ENCODE measurements around the gene SLC25A39.
"Not testable (repeated sequence)": the region's sequence is repeated elsewhere in the genome, so short reads cannot be mapped to it uniquely, and the experiment has no call there.

SLC25A39 gene

DNA sequence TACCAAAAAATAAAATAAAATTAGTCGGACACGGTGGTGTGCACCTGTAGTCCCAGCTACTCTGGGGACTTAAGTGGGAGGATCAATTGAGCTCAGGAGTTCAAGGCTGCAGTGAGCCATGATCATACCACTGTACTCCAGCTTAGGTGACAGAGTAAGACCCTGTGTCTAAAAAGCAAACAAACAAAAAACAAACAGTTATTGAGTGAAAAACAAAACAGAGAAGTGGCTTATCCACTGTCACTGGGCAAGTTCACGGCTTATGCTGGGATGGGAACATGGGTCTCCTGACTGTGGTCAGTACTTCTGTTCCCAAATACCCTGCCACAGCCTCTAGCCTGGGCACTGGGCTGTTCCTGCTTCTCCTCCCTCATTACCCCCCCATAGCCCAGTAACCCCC, 10.9 kb upstream of the SLC25A39 start:
- no peak for DNase-seq (ENCODE audit: low read depth in 2 of 2)

DNA sequence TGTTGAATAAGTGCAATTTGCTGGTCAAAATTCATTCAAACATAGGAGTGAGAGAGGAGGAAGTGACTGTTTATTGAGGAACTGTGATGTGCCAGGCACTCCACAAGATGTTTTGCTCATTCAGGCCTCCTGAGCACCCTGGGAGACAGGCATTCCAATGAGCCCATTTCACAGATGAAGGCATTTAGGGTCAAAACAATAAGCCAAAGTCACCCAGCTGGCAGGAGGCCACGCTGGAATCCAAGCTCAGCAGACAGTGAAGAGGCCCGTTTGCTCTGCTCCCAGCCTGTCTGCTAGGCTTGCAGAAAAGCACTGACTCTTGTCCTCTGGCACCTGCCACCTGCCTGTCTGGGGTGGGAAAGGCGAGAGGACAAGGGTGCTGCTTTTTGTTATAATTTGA, 10.1 kb upstream of the SLC25A39 start:
- no peak for DNase-seq (ENCODE audit: low read depth in 2 of 2)

DNA sequence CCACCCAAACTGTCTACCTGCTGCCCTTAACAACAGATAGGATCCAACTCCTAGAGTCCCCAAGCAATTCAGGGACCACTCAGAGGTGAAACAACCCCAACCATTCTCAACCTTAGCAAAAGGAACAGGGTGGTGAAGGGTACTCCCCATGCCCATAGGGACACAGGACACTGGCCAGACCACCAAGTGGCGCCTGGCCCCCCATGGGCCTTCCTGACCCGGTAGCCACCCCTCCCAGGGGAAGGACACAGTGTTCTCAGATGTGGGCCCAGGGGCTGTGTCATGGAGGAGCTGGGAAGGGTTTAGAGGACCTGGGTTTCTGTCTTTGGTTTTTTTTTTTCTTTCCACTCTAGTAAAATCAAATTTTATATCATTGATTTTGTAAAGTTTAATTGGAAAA, 9.7 kb upstream of the SLC25A39 start:
- no peak for DNase-seq (ENCODE audit: low read depth in 2 of 2)

DNA sequence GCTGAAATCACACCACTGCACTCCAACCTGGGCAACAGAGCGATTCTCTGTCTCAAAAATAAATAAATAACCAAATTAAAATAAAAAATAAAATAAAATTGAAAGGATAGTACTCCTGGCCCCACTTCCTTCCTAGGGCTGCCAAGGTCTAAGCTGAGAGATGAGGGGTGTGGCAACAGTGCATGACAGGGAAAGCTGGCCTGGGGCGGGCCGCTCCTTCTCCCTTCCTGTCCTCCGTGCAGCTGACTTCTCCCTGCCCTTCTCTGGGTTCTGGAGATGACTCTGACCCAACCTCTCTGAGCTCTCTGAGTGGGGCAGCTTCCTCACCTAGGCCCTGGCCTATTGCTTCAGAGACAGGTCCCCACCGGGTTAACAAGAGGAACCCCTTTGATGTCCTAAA, 8.7 kb upstream of the SLC25A39 start:
- DNase-seq (ENCODE audit: low read depth in 2 of 2) = no peak

DNA sequence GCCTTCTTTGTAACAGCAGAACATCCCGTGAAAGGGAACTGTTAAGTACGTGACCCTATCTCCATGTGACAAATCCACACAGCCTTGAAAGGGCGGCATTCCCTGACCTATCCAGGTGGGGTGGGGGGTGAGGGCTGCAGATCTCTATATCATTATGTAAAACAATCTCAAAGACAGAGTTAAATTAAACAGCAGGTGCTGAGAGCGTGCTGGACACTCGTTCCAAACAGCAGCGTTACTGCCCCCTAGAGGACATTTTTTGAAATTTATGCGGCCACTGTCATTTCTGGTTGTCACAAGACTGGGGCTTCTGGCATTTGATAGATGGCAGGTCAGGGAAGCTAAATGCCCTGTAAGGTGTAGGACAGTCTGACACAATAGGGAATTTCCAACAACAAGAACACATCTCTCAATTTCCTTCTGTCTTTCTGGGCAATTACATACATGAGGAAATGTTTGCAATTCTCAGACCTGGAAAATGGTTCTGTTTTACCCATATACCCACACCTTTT, 6.7 kb upstream of the SLC25A39 start:
- DNase-seq (ENCODE audit: low read depth in 2 of 2) = peak; percentile 40 to 71

DNA sequence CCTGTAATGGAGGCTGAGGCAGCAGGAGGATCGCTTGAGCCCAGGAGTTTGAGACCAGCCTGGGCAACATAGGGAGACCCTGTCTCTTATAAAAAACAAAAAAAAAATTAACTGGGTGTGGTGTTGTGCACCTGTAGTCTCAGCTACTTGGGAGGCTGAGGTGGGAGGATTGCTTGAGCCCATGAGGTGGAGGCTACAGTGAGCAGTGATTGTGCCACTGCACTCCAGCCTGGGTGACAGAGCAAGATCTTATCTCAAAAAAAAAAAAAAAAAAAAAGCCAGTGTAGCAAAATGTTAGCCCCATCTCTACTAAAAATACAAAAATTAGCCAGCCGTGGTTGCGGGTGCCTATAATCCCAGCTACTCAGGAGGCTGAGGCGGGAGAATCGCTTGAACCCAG, 5.6 kb upstream of the SLC25A39 start:
- not testable (repeated sequence) for DNase-seq (ENCODE audit: low read depth in 2 of 2)

DNA sequence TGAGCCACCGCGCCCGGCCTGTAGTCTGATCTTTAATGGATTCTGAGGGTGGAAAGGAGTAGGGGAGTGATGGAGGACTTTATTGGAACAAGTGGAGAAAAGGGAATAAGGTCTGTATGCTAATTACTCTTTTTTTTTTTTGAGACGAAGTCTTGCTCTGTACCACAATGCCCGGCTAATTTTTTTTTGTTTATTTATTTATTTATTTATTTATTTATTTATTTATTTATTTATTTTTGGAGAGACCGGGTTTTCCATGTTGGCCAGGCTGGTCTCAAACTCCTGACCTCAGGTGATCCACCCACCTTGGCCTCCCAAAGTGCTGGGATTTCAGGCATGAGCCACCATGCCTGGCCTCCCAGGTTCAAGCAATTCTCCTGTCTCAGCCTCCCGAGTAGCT, 4.9 kb upstream of the SLC25A39 start:
- DNase-seq (ENCODE audit: low read depth in 2 of 2) = not testable (repeated sequence)

DNA sequence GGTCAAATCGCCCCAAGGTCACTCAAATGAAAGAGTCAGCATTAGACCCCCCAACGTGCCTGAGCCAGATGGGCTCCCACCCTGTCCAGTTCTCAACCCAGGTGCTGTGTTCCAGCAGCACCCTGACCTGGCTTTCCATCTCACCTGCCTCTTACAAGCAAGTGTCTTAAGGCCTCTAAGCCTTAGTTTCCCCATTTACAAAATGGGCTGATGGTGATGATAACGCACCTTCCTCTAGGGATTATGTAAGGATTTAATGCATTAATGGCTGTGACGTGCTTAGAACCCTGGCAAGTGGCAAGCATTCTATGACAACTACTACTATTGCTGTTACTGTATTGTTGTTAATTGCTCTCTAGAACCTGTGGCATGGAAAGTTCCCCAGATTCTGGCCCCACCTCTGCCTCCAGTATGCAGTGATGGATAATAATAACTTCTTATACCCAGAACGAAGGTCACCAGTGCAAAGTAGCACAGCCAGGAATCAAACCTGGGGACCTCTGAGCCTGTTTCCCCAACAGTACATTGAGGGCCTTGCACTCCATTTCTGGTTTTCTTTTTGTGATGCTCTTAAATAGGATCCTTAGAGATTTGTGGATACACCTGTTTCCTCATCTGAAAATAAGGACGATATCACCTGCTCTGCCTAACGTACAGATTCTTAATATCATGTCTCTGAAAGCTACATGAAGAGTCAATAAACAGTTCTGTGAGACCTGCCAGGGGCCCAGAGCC, 3.3 kb upstream of the SLC25A39 start:
- DNase-seq (ENCODE audit: low read depth in 2 of 2) = no peak

DNA sequence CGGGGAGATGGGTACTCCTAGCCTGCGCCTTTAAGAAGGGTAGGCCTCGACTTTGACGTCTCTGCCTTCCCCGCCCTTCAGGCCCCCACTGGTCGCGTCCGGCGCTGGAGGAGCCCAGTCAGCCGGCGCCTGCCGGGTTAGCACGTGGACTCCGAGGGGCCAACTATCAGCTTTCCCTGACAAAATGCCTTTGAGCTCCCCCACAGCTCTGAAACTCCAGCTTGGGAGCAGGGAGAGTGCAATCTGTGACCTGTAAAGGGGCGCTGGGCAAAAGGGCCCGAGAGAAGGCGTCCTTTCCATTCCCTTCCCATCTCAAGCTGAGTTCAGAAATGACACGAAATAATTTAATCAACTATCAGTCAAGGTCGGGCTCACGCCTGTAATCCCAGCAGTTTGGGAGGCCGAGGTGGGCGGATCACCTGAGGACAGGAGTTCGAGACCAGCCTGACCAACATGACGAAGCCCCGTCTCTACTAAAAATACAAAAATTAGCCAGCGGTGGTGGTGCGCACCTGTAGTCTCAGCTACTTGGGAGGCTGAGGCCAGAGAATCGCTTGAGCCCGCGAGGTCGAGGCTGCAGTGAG, 2.3 kb upstream of the SLC25A39 start:
- peak; percentile 85 to 86 for DNase-seq (ENCODE audit: low read depth in 2 of 2)

DNA sequence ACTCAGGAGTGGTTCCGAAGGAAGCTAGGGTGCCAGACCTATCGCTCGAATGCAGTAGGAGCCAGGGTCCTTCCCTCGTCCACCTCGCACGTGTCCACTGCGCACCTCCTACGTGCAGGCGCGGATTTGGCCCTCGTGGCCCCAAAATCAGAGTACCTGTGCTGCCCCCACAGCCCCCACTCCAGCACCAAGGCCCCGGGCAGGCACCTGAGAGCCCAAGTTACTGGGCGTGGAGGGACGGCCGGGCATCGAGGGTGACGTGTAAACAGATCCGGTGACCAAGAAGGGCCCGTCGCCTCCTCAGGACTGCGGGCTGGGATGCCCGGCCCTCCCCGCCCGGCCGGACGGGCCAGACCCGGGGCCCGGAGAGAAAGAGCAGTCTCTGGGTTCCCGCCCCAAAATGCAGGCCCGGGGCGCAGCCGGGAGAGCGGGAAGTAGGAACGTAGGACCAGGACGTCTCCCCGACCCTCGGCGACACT, 492 bp downstream of the SLC25A39 start:
- no peak for DNase-seq (ENCODE audit: low read depth in 2 of 2)

DNA sequence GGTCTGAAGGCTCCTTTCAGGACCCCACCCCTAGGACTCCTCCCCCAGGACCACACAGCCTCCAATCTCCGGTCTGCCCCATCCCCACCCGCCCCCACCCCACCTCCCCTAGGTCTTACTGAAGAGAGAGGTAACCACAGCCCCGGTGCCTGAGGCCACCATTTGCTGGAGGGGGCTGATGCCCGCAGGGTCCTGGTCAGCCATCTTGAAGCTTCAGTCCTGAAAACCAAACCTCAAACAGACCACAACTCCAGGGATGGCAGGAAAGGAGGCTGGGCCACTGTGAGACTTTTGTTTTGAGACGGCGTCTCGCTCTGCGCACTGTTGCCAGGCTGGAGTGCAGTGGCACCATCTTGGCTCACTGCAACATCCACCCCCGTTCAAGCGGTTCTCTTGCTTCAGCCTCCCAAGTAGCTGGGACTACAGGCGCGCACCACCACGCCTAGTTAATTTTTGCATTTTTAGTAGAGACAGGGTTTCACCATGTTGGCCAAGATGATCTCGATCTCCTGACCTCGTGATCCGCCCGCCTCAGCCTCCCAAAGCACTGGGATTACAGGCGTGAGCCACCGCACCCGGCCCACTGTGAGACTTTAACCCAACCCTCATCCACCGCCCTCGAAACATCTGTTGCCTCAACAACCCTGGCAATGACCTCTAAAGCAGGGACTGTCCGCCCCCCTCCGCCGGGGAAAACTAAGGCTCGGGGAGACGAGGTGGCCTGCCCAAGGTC, 1.1 kb downstream of the SLC25A39 start:
- DNase-seq (ENCODE audit: low read depth in 2 of 2) = no peak

DNA sequence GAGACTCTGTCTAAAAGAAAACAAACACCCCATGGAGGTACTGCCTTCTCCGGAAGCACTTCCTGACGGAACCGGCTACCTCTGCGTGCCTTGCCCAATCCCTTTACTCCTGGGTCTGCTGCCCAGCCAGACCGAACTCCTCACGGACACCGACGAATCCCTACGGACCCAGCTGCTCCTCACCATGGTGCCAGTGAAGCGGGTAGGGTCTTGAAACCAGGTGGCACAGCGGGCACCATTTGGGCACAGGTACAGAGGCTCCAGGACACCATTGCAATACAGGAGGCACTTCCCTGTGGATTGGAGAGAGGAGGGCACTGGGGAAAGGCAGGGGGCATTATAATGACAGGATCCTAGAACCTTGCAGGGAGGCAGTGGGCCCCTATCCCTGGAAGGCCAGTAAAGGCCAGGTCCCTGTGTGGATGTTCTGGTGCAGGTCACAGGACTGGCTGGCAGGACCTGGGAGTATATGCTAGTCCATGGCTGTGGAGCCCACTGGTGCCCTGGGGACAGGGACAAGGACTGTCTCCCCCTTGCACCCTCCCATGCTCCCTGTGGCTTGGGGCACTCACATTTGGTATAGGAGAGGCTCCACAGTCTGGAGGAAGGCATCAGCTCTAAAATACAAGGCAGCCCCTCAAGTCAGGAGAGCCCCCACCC, 2.3 kb downstream of the SLC25A39 start:
- no peak for DNase-seq (ENCODE audit: low read depth in 2 of 2)

DNA sequence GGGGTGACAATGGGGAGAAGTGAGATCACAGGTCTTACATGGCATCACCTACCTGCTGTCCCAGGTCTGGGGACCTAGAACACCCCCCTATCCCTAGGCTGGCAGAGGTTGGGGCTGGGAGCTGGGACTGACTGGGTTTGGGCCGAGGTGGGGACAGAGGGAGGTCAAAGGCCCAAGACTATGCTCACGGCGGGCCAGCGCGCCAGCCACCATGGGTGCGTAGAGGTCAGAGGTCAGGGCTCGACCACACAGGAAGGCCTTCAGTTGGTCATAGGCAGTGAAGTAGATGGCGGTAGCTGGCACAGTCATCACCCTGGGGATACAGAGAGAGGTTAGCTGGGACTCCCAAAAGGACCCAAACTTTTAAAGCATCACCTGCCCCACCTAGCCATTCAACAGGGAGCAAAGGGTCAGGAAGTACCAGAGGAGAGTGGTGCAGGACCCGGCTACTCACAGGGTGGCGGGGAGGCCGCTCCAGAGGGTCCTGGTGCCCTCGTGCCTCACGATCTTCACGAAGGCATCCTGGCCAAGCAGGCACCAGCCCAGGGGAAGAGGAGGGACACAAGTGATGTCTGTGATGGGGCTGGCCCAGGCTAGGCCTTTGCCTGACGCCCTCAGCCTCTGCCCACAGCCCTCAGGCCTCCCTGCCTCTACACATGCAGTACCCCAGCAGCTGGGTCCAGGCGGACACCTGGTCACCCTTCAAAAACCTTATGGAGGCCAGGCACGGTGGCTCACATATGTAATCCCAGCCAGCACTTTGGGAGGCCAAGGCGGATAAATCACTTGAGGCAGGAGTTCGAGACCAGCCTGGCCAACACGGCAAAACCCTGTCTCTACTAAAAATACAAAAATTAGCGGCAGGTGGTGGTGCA, 3.1 kb downstream of the SLC25A39 start:
- DNase-seq (ENCODE audit: low read depth in 2 of 2) = no peak

DNA sequence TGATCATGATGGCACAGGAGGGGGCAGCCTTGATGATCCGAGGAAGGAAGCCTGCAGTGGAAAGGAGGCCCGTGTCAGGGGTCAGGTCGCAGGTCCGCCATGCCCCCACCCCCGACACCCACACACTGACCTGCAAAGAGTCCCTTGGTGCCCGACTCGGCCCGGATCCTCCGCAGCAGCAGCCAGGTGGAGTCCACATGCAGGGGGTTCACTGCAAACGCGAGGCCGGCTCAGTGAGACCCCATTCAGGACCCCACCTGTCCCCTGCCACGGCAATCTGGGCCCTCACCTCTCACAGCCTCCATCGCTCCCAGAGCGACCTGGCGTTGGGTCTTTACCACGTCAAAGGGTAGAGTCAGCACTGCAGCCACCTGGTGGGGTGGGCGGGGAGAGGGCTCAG, 4.6 kb downstream of the SLC25A39 start:
- no peak for DNase-seq (ENCODE audit: low read depth in 2 of 2)

DNA sequence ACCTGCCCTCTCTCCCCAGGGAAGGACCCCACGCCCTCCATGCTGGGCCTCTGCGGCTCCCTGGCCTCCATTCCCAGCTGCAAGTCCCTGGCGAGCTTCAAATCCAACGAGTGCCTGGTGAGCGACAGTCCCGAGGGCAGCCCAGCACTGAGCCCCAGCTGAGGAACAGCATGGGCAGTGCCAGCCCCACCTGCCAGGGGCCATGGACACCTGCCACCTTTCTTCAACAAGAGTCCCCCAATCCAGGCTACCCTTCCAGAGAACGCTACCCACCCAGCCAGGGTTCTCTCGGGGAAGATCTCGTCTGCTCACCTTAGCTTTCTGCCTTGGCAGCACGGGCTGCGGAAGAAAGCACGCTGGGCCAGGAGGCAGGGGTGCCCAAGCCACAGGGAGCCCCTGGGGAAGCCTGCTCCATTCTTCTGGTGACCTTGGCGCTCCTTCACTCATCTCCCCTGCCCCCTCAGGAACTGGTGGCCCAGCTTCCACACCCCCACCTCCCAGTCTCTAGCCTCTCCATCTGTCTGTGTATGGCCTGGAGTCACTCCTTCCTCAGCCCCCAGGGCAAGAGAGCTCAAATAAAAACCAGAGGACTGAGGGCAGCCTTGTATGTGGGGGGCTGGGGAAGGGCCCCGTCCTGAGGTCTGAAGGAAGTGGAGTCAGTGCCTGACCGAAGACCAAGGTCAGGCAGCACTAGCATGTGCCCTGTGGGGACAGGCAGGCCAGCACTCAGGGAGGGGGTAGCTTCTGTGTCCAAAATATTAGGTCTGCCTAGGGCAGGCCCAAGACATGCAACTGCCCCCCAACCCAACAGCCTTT, 6.3 kb downstream of the SLC25A39 start:
- no peak for DNase-seq (ENCODE audit: low read depth in 2 of 2)

DNA sequence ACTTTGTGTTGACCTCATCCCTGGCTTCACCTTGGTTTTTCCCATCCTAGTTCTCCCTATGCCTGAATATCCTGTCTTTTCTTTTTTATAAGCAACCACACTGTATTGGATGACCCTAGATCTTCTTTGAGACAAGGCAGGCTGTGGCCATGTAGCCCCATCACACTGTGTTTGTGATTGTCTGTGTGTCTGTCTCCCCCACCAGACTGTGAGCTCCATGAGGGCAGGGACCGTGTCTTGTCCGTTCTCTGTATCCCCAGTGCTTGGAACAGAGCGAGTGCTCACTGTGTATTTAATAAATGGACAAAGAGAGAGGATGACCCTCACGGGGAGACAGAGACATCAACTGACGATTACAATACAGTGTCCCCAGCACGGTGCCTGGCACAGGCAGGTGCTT, 7.1 kb downstream of the SLC25A39 start:
- DNase-seq (ENCODE audit: low read depth in 2 of 2) = no peak

DNA sequence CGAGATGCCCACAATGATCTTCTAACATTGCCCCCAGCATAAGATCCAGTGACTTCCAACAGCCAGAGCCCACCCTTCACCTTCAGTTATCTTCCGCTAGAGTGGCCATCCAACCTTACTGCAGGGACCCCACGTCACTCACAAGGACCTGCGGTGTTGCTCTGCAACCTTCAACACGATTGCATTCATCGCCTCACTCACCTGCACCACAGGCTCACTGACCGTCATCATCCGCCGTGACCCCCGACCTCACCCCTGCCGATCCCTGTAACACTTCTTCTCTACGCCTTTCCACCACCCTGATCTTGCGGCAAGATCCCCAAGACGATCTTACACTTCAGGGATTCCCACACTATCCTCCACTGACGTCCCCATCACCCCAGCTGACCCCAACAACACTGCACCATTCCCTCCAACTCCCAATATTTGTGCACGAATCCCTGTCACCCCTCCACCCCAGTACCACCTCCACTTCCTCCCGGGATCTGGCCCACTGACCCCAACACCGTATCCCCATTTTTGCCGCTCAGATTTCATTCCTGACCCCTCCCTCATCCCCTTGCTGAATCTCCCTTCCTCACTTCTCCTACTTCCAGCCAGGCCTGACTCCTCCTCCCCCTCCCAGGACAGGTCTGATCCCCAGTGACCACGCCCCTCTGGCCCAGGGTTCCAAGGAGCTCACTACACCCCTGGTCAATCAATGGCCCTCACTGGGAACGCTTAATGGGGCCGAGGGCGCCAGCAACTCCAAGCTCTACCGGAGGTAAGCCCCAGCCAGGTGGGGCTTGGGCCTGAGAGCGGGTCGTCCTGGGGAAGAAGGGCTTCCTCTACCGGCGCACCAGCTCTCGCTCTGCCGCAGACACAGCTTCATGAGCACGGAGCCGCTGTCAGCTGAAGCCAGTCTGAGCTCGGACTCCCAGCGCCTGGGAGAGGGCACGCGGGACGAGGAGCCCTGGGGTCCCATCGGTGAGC, 8.6 kb downstream of the SLC25A39 start:
- DNase-seq (ENCODE audit: low read depth in 2 of 2) = no peak

DNA sequence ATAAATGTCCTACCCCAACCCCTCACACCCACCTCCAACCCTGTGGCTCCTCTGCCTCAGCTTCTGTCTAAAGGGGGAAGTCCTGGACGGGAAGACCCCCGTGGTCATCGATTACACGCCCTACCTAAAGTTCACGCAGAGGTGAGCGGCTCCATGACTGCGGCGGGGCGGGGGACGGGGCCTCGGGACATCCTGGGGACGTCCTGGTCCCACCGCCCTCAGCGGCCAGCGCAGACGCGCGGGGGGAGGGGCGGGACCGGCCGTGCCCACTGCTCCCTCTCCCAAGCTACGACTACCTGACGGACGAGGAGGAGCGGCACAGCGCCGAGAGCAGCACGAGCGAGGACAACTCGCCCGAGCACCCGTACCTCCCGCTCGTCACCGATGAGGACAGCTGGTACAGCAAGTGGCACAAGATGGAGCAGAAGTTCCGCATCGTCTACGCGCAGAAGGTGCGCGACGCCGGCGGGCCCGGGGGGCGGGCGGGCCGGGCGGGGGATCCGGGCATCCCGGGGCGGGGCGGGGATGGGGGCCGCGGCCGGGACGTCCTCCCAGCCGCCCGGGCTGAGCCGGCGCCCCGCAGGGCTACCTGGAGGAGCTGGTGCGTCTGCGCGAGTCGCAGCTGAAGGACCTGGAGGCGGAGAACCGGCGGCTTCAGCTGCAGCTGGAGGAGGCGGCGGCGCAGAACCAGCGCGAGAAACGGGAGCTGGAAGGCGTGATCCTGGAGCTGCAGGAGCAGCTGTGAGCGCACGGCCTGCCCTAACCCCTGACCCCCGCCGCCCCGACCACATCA, 9.6 kb downstream of the SLC25A39 start:
- DNase-seq (ENCODE audit: low read depth in 2 of 2) = peak; percentile 27 to 40
